NT2/D1 (cell line): Measurements from ENCODE around the gene SPRR2G.
A peak's percentile ranks its signal among the peaks of the same experiment; 100 is the strongest.
"Not testable (repeated sequence)": the region's sequence is repeated elsewhere in the genome, so short reads cannot be mapped to it uniquely, and the experiment has no call there.

Experiments used
- DNase-seq: peaks from one replicate; pipeline ENCODE4 v3.0.0-alpha.2; 2011; ENCODE audit warnings: low read depth, low spot score
- H3K27me3 ChIP-seq: 2 replicates; pipeline ENCODE4 v1.6.0; 2011; ENCODE audit warnings: mild to moderate bottlenecking; ENCODE audit not compliant: insufficient read length, insufficient read depth
- H3K36me3 ChIP-seq: 2 replicates; pipeline ENCODE4 v1.6.1; 2011; ENCODE audit warnings: mild to moderate bottlenecking, low read length, mixed read lengths; ENCODE audit not compliant: insufficient read depth, insufficient read length
- H3K4me1 ChIP-seq: 2 replicates; pipeline ENCODE4 v1.5.1; 2011; ENCODE audit not compliant: insufficient read depth, insufficient read length
- H3K4me3 ChIP-seq: 2 replicates; pipeline ENCODE4 v1.5.1; 2011; ENCODE audit warnings: low read depth; ENCODE audit not compliant: insufficient read length
- H3K9ac ChIP-seq: 2 replicates; pipeline ENCODE4 v1.6.0; 2011; ENCODE audit warnings: low read depth; ENCODE audit not compliant: insufficient read length
- H3K9me3 ChIP-seq: 2 replicates; pipeline ENCODE4 v1.5.1; 2011; ENCODE audit warnings: mild to moderate bottlenecking, low read length; ENCODE audit not compliant: insufficient read depth
- SUZ12 ChIP-seq: IDR thresholded peaks from 2 replicates; pipeline ENCODE4 v1.6.1; 2011; ENCODE audit not compliant: insufficient read length, insufficient read depth; ENCODE audit errors: extremely low read depth
- YY1 ChIP-seq: IDR thresholded peaks from 2 replicates; pipeline ENCODE4 v1.6.1; 2011; ENCODE audit not compliant: insufficient read length, insufficient read depth
- ZNF274 ChIP-seq: IDR thresholded peaks from 2 replicates; pipeline ENCODE4 v1.6.1; 2011; ENCODE audit warnings: mild to moderate bottlenecking, low read depth, low read length

The SPRR2G gene

DNA sequence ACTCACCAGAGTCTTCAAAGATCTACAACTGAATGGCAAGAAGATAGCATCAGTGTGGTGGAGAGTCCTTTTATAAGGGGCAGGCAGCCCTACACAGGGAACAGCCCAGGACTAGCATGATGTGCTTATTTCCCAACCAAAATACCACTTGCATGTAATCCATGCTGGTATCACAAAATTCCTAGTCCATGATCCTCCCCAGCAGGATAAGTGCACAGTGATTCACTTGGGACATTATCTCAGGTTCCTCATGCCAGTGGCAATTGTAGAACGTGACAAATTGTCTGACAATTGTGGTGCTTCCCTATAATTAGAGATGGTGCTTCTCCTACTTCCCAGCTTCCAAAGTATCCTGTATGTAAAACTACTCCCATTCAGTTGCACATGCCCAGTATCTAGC lies at the start of gene SPRR2G:
Gene SPRR2G, minus strand, starts transcription at position 45 of the 400 bp plus-strand sequence. CDS start 780 bp downstream, outside the sequence.
- H3K36me3 ChIP-seq, result no peaks in the 10 kb centered on the region
- DNase-seq, result no peak
- H3K27me3 ChIP-seq, result no peaks in the 10 kb centered on the region
- H3K9me3 ChIP-seq, result no peaks in the 10 kb centered on the region
- no peak for TF ChIP-seq ZNF274
- TF ChIP-seq SUZ12, result no peak
- TF ChIP-seq YY1, result no peak
- H3K4me1 ChIP-seq, result no peaks in the 10 kb centered on the region
- no peak within 1 kb of the TSS for H3K9ac ChIP-seq
- no peak within 1 kb of the TSS for H3K4me3 ChIP-seq

DNA sequence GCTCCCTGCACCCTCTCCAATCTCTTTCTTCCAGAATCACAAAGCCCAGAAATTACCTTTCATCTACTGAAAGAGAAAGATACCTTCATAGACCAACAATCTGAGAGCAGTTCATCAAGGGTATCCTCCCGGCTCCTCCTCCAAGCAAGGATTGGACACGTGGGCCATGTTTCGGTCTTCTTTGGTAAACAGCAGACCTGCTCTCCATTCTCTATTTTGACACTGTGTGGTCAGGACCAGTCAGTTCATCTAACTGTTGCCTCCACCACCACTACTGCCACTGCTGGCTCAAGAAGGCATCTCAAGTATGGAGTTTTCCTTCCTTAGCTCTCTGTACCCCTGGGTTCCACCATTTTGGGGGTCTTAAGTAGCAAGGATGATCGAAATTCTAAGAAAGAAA lies 44.5 kb upstream of the SPRR2G start:
- Histone ChIP-seq H3K4me1 (no peaks in the 10 kb centered on the region), H3K4me3 (no peak overlapping the region), H3K36me3 (no peaks in the 10 kb centered on the region), H3K9me3 (no peaks in the 10 kb centered on the region), H3K9ac (no peak overlapping the region), H3K27me3 (no peaks in the 10 kb centered on the region)
- DNase-seq, result no peak
- TF ChIP-seq SUZ12, result no peak
- TF ChIP-seq YY1, result no peak
- TF ChIP-seq ZNF274, result no peak

DNA sequence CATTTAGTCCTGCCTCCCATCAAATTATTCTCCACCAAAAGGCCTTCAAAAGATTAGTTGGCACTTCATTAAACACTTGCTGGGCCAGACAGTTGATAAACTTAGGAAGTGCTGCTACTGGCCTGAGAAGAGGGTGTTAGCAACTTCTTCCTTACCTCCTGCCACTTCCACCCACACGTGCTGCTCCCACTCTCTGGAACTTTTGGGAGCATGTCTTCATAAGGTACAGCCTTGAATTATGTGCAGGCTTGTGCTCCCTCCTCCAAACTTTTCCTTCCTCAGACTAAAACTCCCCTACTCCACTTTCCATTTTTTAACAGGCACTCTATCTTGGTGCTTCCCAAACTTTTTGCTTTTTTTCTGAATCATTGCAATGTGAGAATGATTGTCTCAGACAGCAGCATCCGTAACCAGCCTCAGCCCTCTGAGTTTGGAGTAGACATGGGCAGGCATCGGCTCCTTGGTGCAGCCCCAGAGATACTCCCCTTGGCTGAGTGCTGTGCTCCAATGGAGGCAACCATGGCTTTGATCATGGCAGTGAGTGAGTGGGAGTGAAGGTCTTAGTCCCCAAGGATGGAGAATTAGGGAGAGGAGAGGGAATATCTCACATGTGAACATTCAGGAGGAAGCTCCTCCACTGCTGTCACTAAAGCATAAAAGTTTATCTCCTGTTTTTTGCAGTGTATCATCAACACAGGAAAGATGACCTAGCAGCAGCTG lies 43.8 kb upstream of the SPRR2G start:
- no peaks in the 10 kb centered on the region for H3K36me3 ChIP-seq
- TF ChIP-seq YY1, result no peak
- TF ChIP-seq SUZ12, result no peak
- no peak for TF ChIP-seq ZNF274
- H3K27me3 ChIP-seq, result no peaks in the 10 kb centered on the region

DNA sequence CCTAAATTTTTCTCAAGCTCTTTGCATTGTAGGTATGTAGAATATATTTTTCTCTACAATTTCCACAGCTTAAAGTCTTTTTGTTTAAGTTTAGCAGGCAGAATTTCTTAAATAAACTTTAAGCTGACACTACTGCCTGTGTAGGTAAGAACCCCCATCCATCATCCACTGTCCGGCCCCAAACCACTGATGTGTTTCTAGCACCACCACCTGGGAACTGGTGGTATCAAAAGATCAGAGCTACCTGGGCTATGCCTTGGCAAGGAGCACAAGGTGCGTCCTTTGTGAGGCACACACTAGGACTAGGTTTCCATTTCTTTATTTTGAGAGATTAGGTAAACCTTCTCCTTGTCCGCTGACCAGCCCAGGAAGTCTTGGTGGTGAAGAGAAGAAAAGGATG lies 42.0 kb upstream of the SPRR2G start:
- Histone ChIP-seq H3K36me3 (no peaks in the 10 kb centered on the region), H3K4me3 (no peak overlapping the region), H3K9me3 (no peaks in the 10 kb centered on the region), H3K9ac (no peak overlapping the region), H3K27me3 (no peaks in the 10 kb centered on the region), H3K4me1 (no peaks in the 10 kb centered on the region)
- DNase-seq, result peak; percentile 67
- TF ChIP-seq SUZ12, result no peak

More for the DNA sequence above, 43.8 kb upstream of the SPRR2G start:
- DNase-seq, result no peak
- Histone ChIP-seq H3K4me3 (no peak overlapping the region), H3K9me3 (no peaks in the 10 kb centered on the region), H3K4me1 (no peaks in the 10 kb centered on the region), H3K9ac (no peak overlapping the region)

DNA sequence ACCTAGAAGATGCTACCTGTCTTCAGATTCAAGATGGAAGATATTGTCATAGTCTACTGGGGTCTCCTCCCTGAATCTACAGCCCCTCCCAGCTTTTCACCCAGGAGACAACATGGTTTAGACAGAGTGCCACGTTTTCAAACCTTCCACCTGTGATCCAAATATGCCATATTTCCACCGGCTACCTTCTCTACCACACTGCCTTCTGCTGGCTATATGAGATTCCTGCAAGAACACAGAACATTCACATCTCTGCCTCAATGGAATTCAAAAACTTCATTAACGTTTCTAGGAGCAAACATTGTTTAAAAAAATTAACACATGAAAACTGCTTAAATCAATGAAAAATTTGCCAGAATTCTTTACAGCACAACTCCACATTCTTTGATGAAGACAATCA lies 39.7 kb upstream of the SPRR2G start:
- TF ChIP-seq YY1, result no peak
- no peak for TF ChIP-seq ZNF274
- TF ChIP-seq SUZ12, result no peak
- Histone ChIP-seq H3K9ac (no peak overlapping the region), H3K9me3 (no peaks in the 10 kb centered on the region), H3K36me3 (no peaks in the 10 kb centered on the region), H3K4me3 (no peak overlapping the region), H3K27me3 (no peaks in the 10 kb centered on the region), H3K4me1 (no peaks in the 10 kb centered on the region)
- DNase-seq, result no peak

DNA sequence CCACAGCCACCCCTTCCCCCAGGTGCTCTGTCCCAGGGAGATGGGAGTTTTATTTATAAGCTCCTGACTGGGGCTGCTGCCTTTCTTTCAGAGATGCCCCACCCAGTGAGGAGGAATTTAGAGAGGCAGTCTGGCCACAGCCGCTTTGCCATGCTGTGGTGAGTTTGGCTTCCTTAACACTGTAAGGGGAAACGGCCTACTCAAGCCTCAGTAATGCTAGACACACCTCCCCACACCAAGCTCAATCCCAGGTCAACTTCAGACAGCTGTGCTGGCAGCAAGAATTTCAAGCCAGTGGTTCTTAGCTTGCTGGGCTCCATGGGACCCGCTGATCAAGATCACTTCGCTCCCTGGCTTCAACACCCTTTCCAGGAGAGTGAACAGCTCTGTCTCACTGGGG lies 37.6 kb upstream of the SPRR2G start:
- DNase-seq, H3K36me3 ChIP-seq, H3K9ac ChIP-seq, H3K4me1 ChIP-seq, H3K4me3 ChIP-seq, H3K27me3 ChIP-seq, H3K9me3 ChIP-seq: not testable (repeated sequence)

DNA sequence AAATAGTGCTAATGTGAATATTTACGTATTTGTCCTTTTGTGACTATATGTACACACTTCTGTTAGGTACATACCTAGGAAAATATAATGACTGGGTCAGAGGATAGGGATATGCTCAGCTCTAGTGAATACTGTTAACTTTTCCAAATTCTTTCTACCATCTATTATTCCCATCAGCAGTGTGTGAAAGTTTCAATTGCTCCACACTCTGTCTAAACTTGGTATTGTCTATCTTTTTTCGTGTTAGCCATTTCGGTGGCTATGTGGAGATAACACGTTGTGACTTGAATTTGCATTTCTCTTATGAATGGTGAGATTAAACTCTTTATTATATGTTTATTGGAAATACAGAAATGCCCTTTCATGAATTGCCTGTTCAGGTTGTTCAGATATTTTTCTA lies 29.9 kb upstream of the SPRR2G start:
- TF ChIP-seq YY1, result no peak
- TF ChIP-seq ZNF274, result no peak
- TF ChIP-seq SUZ12, result no peak
- no peaks in the 10 kb centered on the region for H3K36me3 ChIP-seq

DNA sequence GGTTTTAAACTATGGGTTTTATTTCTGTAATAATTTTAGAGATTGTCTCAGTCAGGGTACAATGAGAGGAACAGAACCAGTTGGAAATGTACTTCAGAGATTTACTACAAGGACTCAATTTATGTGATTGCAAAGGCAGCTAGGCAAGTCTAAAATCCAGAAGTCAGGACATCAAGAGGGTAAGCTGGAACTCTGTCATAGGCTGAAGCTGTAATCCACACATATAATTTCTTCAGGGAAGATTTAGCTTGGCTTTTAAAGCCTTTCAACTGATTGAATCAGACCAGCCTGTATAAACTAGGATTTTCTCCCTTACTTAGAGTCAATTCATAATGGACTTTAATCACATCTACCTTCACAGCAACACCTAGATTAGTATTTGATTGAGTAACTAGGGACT lies 28.2 kb upstream of the SPRR2G start:
- Histone ChIP-seq H3K4me3 (no peak overlapping the region), H3K9ac (no peak overlapping the region), H3K9me3 (0 out of 2 replicates have a peak, but pooled peaks cover 4% of the 10 kb centered on the region), H3K36me3 (no peaks in the 10 kb centered on the region), H3K27me3 (no peaks in the 10 kb centered on the region), H3K4me1 (no peaks in the 10 kb centered on the region)
- TF ChIP-seq YY1, result no peak
- no peak for TF ChIP-seq ZNF274
- no peak for TF ChIP-seq SUZ12
- no peak for DNase-seq

More for the DNA sequence above, 29.9 kb upstream of the SPRR2G start:
- no peak overlapping the region for H3K4me3 ChIP-seq
- no peak overlapping the region for H3K9ac ChIP-seq
- no peaks in the 10 kb centered on the region for H3K4me1 ChIP-seq
- H3K27me3 ChIP-seq, result no peaks in the 10 kb centered on the region
- no peak for DNase-seq
- 0 out of 2 replicates have a peak, but pooled peaks cover 4% of the 10 kb centered on the region for H3K9me3 ChIP-seq
